HT-29 (cell line): ENCODE measurements around the gene GSPT1. TPM values are rescaled to one million over a fixed set of nuclear protein-coding genes. Genes with fewer than 3 reads are reported as not detected.
A peak's percentile ranks its signal among the peaks of the same experiment; 100 is the strongest.
"Not testable (repeated sequence)": the region's sequence is repeated elsewhere in the genome, so short reads cannot be mapped to it uniquely, and the experiment has no call there.

Experiments
- DNase-seq: peaks from one replicate; pipeline ENCODE4 v3.0.0-alpha.2; 2015; ENCODE audit warnings: low spot score
- total RNA-seq: library from RNA; depleted of rRNA; stranded (reverse); fragments of >200 nt; shearing (Covaris generic); gene quantifications from 2 replicates; pipeline ENCODE4 v1.2.3, GENCODE V29; 2014; rRNA removed

The GSPT1 gene
- 59.4 and 65.6 TPM in 2 replicates for total RNA-seq

- peak; percentile 97 for DNase-seq
These were observed at the start of gene GSPT1 for GRCh38 chr16:11915644-11916523. TSS of gene GSPT1 (minus strand) at chr16:11915956. CDS start at chr16:11915720, 236 bp downstream.

- no peak for DNase-seq
These were observed 49.2 kb upstream of the GSPT1 start, which contains the start of gene TNFRSF17 for GRCh38 chr16:11964761-11965551. TSS of gene TNFRSF17 (plus strand) at chr16:11965210. CDS start at chr16:11965325, 115 bp downstream.

- no peak for DNase-seq
These were observed 48.0 kb upstream of the GSPT1 start for GRCh38 chr16:11963706-11964105.

- not testable (repeated sequence) for DNase-seq
These were observed 47.2 kb upstream of the GSPT1 start for GRCh38 chr16:11962978-11963377.

GRCh38 chr16:11962457-11962856 is 46.7 kb upstream of the GSPT1 start:
- not testable (repeated sequence) for DNase-seq

GRCh38 chr16:11957591-11958395 is 42.0 kb upstream of the GSPT1 start:
- no peak for DNase-seq

GRCh38 chr16:11956558-11956957 is 40.8 kb upstream of the GSPT1 start:
- no peak for DNase-seq

- DNase-seq: no peak
These were observed 40.0 kb upstream of the GSPT1 start for GRCh38 chr16:11955713-11956123.

GRCh38 chr16:11953576-11953975 is 37.8 kb upstream of the GSPT1 start:
- DNase-seq: not testable (repeated sequence)

- no peak for DNase-seq
These were observed 34.6 kb upstream of the GSPT1 start for GRCh38 chr16:11950388-11950787.

- peak; percentile 74 for DNase-seq
These were observed 33.8 kb upstream of the GSPT1 start for GRCh38 chr16:11949527-11949926.

GRCh38 chr16:11948819-11949218 is 33.1 kb upstream of the GSPT1 start:
- DNase-seq: no peak

GRCh38 chr16:11946433-11946832 is 30.7 kb upstream of the GSPT1 start:
- DNase-seq: no peak

- not testable (repeated sequence) for DNase-seq
These were observed 26.2 kb upstream of the GSPT1 start, which contains the start of gene NPIPB2 for GRCh38 chr16:11941945-11942344. TSS of gene NPIPB2 (minus strand) at chr16:11942045. CDS start at chr16:11942045, 0 bp downstream.

GRCh38 chr16:11927350-11927749 is 11.6 kb upstream of the GSPT1 start:
- DNase-seq: not testable (repeated sequence)

GRCh38 chr16:11924046-11924445 is 8.3 kb upstream of the GSPT1 start:
- DNase-seq: not testable (repeated sequence)

- DNase-seq: peak; percentile 93
These were observed 949 bp upstream of the GSPT1 start for GRCh38 chr16:11916524-11917285.

GRCh38 chr16:11915114-11915643 is 577 bp downstream of the GSPT1 start:
- DNase-seq: peak; percentile 18

- peak; percentile 62 for DNase-seq
These were observed 1.3 kb downstream of the GSPT1 start for GRCh38 chr16:11914210-11915113.
